RWPE1 (cell line): Measurements from ENCODE around the gene TIMM13.
"Not testable (repeated sequence)": the region's sequence is repeated elsewhere in the genome, so short reads cannot be mapped to it uniquely, and the experiment has no call there.

ENCODE experiments used
- CTCF ChIA-PET: fragments of 350-600 bp; sonication (Branson Sonifier 250); formaldehyde crosslinking; extraction: SDS; loops from one replicate; lab custom pipeline; 2021; lab: Yijun Ruan, JAX
- POLR2A ChIA-PET: fragments of 400-600 bp; formaldehyde crosslinking; extraction: SDS; loops from one replicate; lab custom pipeline; 2020; ENCODE audit warnings: antibody characterized with exemption; ENCODE audit not compliant: low non-redundant PET; lab: Yijun Ruan, JAX
- DNase-seq: peaks from one replicate; pipeline ENCODE4 v3.0.0; 2012; ENCODE audit warnings: low spot score
- H3K27ac ChIP-seq: fragments of 450-650 bp; 2 replicates; pipeline ENCODE4 v1.5.1; 2017
- CTCF ChIP-seq: fragments of 450-650 bp; conservative IDR thresholded peaks from 2 replicates; pipeline ENCODE4 v1.5.1; 2017; ENCODE audit warnings: low read depth, mild to moderate bottlenecking

TIMM13 gene

DNA sequence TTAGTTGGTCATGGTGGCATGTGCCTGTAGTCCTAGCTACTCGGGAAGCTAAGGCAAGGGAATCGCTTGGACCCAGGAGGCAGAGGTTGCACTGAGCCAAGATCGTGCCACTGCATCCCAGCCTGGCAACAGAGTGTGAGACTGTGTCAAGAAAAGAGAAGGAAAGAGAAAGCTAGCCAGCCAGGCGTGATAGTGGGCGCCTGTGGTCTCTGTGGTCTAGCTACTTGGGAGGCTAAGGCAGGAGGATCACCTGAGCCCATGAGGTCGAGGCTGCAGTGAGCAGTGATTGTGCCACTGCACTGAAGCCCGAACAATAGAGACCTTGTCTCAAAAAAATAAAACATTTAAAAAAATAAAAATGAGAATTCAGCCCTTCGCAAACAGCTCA is 33.3 kb downstream of the TIMM13 start:
- no peak for DNase-seq
- no peak for TF ChIP-seq CTCF
- ChIA-PET CTCF (no interaction called here), POLR2A (no interaction called here)
- H3K27ac ChIP-seq: no peak overlapping the region

DNA sequence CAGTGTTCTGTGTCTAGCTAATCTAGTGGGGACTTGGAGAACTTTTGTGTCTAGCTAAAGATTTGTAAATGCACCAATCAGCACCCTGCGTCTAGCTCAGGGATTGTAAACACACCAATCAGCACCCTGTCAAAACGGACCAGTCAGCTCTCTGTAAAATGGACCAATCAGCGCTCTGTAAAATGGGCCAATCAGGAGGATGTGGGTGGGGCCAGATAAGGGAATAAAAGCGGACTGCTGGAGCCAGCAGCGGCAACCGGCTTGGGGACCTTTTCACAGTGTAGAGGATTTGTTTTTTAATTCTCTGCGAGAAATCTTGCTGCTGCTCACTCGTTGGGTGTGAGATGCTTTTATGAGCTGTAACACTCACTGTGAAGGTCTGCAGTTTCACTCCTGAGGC is 34.5 kb downstream of the TIMM13 start:
- DNase-seq, H3K27ac ChIP-seq, POLR2A ChIA-PET: not testable (repeated sequence)
- CTCF ChIA-PET: interaction anchor here (0.6 kb wide), 2 partner anchors 104 to 224 kb away, joined by 3 read pairs; no protein-coding TSS in a partner anchor

DNA sequence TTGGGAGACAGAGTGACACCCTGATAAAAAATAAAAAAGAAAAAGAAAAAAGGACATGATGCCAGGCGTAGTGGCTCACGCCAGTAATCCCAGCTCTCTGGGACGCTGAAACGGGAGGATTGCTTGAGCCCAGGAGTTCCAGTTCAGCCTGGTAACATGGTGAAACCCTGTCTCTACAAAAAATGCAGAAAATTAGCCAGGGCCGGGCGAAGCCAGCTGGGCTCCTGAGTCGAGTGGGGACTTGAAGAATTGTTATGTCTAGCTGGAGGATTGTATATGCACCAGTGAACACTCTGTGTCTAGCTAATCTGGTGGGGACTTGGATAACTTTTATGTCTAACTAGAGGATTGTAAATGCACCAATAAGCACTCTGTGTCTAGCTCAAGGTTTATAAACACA is 35.0 kb downstream of the TIMM13 start:
- POLR2A ChIA-PET: interaction anchor here (0.6 kb wide), 1 partner anchor 155 kb away, joined by 5 read pairs; no protein-coding TSS in a partner anchor

DNA sequence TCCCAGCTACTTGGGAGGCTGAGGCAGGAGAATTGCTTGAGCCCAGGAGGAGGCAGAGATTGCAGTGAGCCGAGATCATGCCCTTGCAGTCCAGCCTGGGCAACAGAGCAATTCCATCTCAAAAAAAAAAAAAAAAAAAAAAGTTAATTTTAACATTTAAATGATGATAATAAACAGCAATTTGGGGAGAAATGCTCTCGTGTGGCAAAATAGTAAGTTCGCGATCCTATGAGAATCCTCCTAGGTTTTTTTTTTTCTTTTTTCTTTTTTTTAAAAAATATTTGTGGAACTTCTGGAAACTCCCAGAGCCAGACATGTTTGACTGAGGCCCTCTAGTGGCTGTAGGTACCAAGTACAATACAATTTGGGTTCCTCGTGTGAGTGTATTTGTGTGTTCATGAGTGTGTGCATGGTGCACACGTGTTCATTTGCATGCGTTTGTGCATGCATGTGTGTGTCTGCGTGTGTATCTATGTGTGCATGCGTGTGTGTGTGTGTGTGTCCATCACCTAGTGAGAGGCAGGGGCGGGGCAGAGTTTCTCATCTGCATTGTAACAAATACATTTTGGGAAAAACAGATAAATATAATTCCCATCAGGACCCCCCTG is 36.2 kb downstream of the TIMM13 start:
- no peak overlapping the region for H3K27ac ChIP-seq
- CTCF ChIA-PET: interaction anchor here (0.6 to 1.1 kb wide), 7 partner anchors 21 to 538 kb away, joined by 3 to 5 read pairs (median 3); partner anchors contain the start of gene PLEKHJ1
- POLR2A ChIA-PET: no interaction called here
- peak; percentile 44 for DNase-seq
- peak; percentile 86 for TF ChIP-seq CTCF

More for the DNA sequence above, 35.0 kb downstream of the TIMM13 start:
- no peak overlapping the region for H3K27ac ChIP-seq
- no peak for TF ChIP-seq CTCF
- no peak for DNase-seq
- CTCF ChIA-PET: interaction anchor here (0.6 to 1.1 kb wide), 5 partner anchors 29 to 223 kb away, joined by 3 to 5 read pairs (median 3); partner anchors contain the start of gene PLEKHJ1

DNA sequence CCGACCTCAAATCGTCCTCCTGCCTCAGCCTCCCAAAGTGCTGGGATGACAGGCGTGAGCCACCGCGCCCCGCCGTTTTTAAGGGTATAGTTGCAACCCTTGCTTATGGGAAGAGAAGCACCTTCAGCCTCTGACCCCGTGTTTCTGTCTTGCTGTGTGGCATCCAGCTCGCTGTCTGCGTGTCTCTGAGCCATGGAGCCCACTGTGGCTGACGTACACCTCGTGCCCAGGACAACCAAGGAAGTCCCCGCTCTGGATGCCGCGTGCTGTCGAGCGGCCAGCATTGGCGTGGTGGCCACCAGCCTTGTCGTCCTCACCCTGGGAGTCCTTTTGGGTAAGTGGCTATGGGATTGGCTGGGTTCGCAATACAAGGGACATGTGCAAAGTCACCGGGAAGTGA is 37.8 kb downstream of the TIMM13 start:
- ChIA-PET POLR2A (no interaction called here), CTCF (interaction anchor here (0.7 kb wide), 1 partner anchor 248 kb away, joined by 4 read pairs; no protein-coding TSS in a partner anchor)
- H3K27ac ChIP-seq: no peak overlapping the region
- TF ChIP-seq CTCF: no peak
- no peak for DNase-seq

DNA sequence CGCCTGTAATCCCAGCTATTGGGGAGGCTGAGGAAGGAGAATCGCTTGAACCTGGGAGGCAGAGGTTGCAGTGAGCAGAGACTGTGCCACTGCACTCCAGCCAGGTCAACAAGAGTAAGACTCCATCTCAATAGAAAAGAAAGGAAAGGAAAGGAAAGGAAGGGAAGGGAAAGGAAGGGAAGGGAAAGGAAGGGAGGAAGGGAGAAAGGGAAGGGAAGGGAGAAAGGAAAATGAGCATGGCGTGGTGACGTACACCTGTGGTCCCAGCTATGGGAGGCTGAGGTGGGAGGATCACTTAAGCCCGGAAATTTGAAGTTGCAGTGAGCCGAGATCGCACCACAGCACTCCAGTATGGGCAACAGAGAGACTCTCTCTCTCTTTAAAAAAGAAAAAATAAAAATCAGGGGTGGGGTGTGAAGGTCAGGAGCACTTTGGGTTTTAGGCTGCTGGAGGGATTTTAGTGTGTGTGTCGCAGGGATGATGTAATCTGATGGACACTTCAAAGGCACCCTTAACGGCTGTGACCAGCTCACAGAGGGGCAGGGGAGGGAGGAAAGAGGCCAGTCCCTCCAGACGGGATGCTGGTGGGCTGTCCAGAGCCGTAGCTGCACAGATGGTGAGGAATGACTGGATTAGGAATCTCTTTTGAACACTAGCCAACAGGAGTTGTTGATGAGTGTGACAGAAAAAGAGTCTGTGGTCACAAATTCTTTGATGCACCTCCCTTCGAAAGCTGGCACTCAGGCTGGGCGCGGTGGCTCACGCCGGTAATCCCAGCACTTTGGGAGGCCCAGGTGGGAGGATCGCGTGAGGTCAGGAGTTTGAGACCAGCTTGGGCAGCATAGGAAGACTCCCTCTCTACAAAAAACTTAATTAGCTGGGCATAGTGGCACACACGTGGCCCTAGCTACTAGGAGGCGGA is 39.8 kb downstream of the TIMM13 start:
- ChIA-PET CTCF (no interaction called here), POLR2A (interaction anchor here (0.7 kb wide), 1 partner anchor 25 kb away, joined by 3 read pairs; no protein-coding TSS in a partner anchor)
- no peak overlapping the region for H3K27ac ChIP-seq
- no peak for TF ChIP-seq CTCF
- no peak for DNase-seq
